ENCODE data around the gene DISC1. TPM values are rescaled to one million over a fixed set of nuclear protein-coding genes. Genes with fewer than 3 reads are reported as not detected.

DISC1 gene
- total RNA-seq, 1 experiment from 2014 or later: 1.8 TPM

DNA sequence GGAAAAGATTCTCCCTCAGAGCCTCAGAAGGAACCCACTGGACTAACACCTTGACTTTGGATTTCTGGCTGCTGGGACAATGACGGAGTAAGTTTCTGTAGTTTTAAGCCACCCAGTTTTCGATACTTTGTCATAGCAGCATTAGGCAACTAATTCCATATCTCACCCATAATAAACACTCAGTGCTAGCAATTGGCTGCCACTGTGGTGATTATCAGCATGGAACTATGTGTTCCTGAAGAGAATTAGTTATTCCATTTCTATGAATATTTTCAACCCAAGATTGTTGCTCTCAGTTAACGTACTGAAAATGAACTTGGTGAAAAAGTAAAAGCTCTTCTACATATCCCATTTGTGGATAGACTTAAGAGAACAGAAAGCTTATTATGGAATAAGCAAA, 299.3 kb downstream of the DISC1 start:
- no peaks in the 10 kb centered on the region for H3K79me2 ChIP-seq (ENCODE audit: insufficient read depth, low read length)
- intact Hi-C loops (cut with micrococcal nuclease): no loop called here
- DNase-seq (ENCODE audit: low read depth, low spot score): no peak
- ChIA-PET RAD21 (ENCODE audit: low non-redundant PET in 1 of 2, low total read pairs in 2 of 2, uncharacterized antibody in 2 of 2, unreplicated experiment in 2 of 2) (no interaction called here), CTCF (no interaction called here), POLR2A (no interaction called here)
- H3K4me3 ChIP-seq (replicated peaks in 1 of 2; ENCODE audit: low read depth in 1 of 2, low read length in 2 of 2): no peak overlapping the region
- H4K20me1 ChIP-seq (ENCODE audit: insufficient read depth): no peaks in the 10 kb centered on the region
- H2AFZ ChIP-seq (ENCODE audit: low read depth, low read length, poor library complexity, severe bottlenecking): no peak overlapping the region
- no peaks in the 10 kb centered on the region for H3K9me3 ChIP-seq (ENCODE audit: control insufficient read depth in 1 of 2, insufficient read depth in 1 of 2, low read depth in 1 of 2, low read length in 2 of 2)
- H3K4me2 ChIP-seq (ENCODE audit: low read length): no peak overlapping the region
- H3K4me1 ChIP-seq (ENCODE audit: control insufficient read depth in 1 of 2, insufficient read depth in 2 of 2, low read length in 2 of 2): no peaks in the 10 kb centered on the region
- H3K27me3 ChIP-seq (ENCODE audit: insufficient read depth, low read length): peaks cover 22% of the 10 kb centered on the region; the same call in 1 of the 2 replicates
- TF ChIP-seq EZH2phosphoT487 (IDR thresholded peaks at IDR 0.05; ENCODE audit: borderline replicate concordance) (no peak), SP1 (IDR thresholded peaks at IDR 0.05; ENCODE audit: low read depth) (no peak), FOSL1 (IDR thresholded peaks at IDR 0.05; ENCODE audit: low read depth) (no peak), POLR2AphosphoS5 (IDR thresholded peaks at IDR 0.05; ENCODE audit: low read depth, low read length) (no peak), RAD21 (IDR thresholded peaks at IDR 0.05; ENCODE audit: low read depth) (no peak), JUND (IDR thresholded peaks at IDR 0.05) (no peak), CEBPB (IDR thresholded peaks at IDR 0.05; ENCODE audit: low read depth) (no peak), POLR2A (IDR thresholded peaks at IDR 0.05; ENCODE audit: borderline replicate concordance, extremely low read depth, insufficient read depth, insufficient read length) (no peak), SIN3A (IDR thresholded peaks at IDR 0.05; ENCODE audit: low read depth) (no peak)
- TF ChIP-seq, protein P1, sequence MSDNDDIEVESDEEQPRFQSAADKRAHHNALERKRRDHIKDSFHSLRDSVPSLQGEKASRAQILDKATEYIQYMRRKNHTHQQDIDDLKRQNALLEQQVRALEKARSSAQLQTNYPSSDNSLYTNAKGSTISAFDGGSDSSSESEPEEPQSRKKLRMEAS (IDR thresholded peaks at IDR 0.05): no peak
- no peak for ATAC-seq
- BruUV-seq (replicated peaks): no TSS peak
- no peak overlapping the region for H3K27ac ChIP-seq (ENCODE audit: low read depth, low read length)
- H3K36me3 ChIP-seq (ENCODE audit: control insufficient read depth in 1 of 2, insufficient read depth in 2 of 2, low read length in 2 of 2): no peaks in the 10 kb centered on the region
- no peak overlapping the region for H3K9ac ChIP-seq (ENCODE audit: low read length)
- no peaks in the 10 kb centered on the region for H3K9me2 ChIP-seq (ENCODE audit: insufficient read depth)

DNA sequence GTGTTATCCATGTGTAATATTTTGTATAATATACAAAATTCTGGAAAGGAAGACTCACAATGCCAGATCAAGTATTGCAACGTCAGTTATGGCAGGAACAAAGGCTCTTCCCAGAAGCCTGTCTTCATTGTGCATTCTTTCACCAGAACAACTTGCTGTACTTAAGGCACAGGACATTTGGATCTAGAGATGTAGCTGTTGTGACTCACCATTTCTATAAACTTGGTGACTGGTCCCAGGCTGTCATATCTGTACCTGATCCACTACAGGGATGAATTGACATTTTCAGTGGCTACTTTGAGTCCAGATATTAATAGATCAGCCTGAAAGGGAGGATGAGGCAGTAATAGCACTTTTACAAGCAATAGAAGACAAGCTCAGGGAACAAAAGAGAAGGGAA, 299.8 kb downstream of the DISC1 start:
- H2AFZ ChIP-seq (ENCODE audit: low read depth, low read length, poor library complexity, severe bottlenecking): no peak overlapping the region
- no TSS peak for BruUV-seq (replicated peaks)
- H3K9ac ChIP-seq (ENCODE audit: low read length): no peak overlapping the region
- no peaks in the 10 kb centered on the region for H3K9me3 ChIP-seq (ENCODE audit: control insufficient read depth in 1 of 2, insufficient read depth in 1 of 2, low read depth in 1 of 2, low read length in 2 of 2)
- no peaks in the 10 kb centered on the region for H3K36me3 ChIP-seq (ENCODE audit: control insufficient read depth in 1 of 2, insufficient read depth in 2 of 2, low read length in 2 of 2)
- CTCF ChIA-PET: no interaction called here
- H3K79me2 ChIP-seq (ENCODE audit: insufficient read depth, low read length): no peaks in the 10 kb centered on the region
- RAD21 ChIA-PET (ENCODE audit: low non-redundant PET in 1 of 2, low total read pairs in 2 of 2, uncharacterized antibody in 2 of 2, unreplicated experiment in 2 of 2): no interaction called here
- H3K4me2 ChIP-seq (ENCODE audit: low read length): no peak overlapping the region
- H3K4me3 ChIP-seq (replicated peaks in 1 of 2; ENCODE audit: low read depth in 1 of 2, low read length in 2 of 2): no peak overlapping the region
- peaks cover 22% of the 10 kb centered on the region; the same call in 1 of the 2 replicates for H3K27me3 ChIP-seq (ENCODE audit: insufficient read depth, low read length)
- H4K20me1 ChIP-seq (ENCODE audit: insufficient read depth): no peaks in the 10 kb centered on the region
- intact Hi-C loops (cut with micrococcal nuclease): no loop called here
- ATAC-seq (no peak), DNase-seq (ENCODE audit: low read depth, low spot score) (no peak)
- no peaks in the 10 kb centered on the region for H3K9me2 ChIP-seq (ENCODE audit: insufficient read depth)
- POLR2A ChIA-PET: no interaction called here
- H3K4me1 ChIP-seq (ENCODE audit: control insufficient read depth in 1 of 2, insufficient read depth in 2 of 2, low read length in 2 of 2): no peaks in the 10 kb centered on the region
- TF ChIP-seq, protein P2, sequence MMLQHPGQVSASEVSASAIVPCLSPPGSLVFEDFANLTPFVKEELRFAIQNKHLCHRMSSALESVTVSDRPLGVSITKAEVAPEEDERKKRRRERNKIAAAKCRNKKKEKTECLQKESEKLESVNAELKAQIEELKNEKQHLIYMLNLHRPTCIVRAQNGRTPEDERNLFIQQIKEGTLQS (IDR thresholded peaks at IDR 0.05): no peak
- TF ChIP-seq SIN3A (IDR thresholded peaks at IDR 0.05; ENCODE audit: low read depth): no peak
- TF ChIP-seq EZH2phosphoT487 (IDR thresholded peaks at IDR 0.05; ENCODE audit: borderline replicate concordance): no peak
- no peak for TF ChIP-seq CBX3 (IDR thresholded peaks at IDR 0.05; ENCODE audit: low read depth)
- TF ChIP-seq, protein P3, sequence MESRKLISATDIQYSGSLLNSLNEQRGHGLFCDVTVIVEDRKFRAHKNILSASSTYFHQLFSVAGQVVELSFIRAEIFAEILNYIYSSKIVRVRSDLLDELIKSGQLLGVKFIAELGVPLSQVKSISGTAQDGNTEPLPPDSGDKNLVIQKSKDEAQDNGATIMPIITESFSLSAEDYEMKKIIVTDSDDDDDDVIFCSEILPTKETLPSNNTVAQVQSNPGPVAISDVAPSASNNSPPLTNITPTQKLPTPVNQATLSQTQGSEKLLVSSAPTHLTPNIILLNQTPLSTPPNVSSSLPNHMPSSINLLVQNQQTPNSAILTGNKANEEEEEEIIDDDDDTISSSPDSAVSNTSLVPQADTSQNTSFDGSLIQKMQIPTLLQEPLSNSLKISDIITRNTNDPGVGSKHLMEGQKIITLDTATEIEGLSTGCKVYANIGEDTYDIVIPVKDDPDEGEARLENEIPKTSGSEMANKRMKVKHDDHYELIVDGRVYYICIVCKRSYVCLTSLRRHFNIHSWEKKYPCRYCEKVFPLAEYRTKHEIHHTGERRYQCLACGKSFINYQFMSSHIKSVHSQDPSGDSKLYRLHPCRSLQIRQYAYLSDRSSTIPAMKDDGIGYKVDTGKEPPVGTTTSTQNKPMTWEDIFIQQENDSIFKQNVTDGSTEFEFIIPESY (IDR thresholded peaks at IDR 0.05; ENCODE audit: extremely low read depth, insufficient replicate concordance, low read length): no peak
- H3K27ac ChIP-seq (ENCODE audit: low read depth, low read length): no peak overlapping the region
